ENCODE results near the gene CLEC16A. TPM values are rescaled to one million over a fixed set of nuclear protein-coding genes. Genes with fewer than 3 reads are reported as not detected.
A peak's percentile ranks its signal among the peaks of the same experiment; 100 is the strongest.

The CLEC16A gene
- total RNA-seq, 1 experiment from 2014 or later: 13.1 TPM

GRCh38 chr16:11089504-11090124 lies 145.2 kb downstream of the CLEC16A start:
- no peaks in the 10 kb centered on the region for H3K27me3 ChIP-seq
- no peak for DNase-seq
- no peaks in the 10 kb centered on the region for H3K36me3 ChIP-seq
- no peak overlapping the region for H3K4me3 ChIP-seq
- H3K9me3 ChIP-seq (replicated peaks): no peaks in the 10 kb centered on the region
- peaks cover 3% of the 10 kb centered on the region for H3K4me1 ChIP-seq
- H3K27ac ChIP-seq: no peak overlapping the region

DNA sequence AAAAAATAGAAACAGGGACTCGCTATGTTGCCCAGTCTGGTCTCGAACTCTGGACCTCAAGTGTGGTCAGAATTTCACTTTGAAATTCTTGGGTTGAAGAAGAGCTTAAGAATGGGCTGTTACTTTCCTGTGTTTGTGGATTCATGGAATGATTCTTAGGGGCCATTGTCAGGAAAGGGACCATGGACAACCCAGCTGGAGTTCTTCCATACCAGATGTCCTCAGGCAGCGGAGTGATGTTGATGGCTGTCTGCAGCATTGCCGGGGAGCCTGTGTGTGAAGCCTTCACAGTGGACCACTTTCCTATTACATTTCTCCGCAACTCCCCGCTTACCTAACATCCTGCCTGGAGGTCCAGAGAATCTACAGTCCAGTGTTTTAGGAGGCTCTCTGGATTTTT lies 145.9 kb downstream of the CLEC16A start:
- H3K27ac ChIP-seq: no peak overlapping the region
- DNase-seq: no peak
- H3K36me3 ChIP-seq: no peaks in the 10 kb centered on the region
- H3K27me3 ChIP-seq: no peaks in the 10 kb centered on the region
- no peaks in the 10 kb centered on the region for H3K9me3 ChIP-seq (replicated peaks)
- H3K4me1 ChIP-seq: peaks cover 4% of the 10 kb centered on the region
- H3K4me3 ChIP-seq: no peak overlapping the region

DNA sequence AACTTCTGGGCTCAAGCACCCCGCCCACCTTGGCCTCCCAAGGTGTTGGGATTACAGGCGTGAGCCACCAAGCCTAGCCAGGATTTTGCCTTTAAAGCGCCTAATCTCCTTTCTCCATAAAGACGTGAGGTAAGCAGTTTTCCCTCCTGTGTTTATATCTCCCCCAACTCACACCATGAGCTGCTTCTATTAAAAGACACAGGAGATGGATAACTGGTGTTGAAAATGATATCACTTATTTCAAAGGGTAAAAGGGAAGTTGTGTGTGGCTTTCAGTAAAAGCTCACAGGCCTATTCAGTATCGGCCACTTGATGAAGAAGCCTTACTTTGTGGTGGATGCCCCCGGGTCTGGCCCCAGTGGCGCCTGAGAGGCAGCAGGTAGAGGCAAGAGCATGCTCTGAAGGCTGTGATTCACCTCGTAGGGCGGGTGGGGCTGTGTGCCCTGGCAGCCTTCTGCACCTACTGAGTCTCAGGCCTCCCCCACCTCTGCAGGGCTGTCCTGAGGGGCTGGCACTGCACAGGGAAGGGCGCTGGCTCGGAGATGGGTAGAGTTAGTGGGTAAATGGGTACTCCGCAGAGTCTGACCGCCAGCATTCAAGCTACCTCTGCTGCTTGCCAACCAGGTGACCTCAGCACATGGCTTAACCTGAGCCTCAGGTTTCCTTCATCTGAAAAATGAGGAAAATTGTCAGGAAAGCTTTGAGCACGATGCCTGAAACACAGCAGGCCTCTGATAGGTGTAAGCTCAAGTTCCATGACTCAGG lies 146.8 kb downstream of the CLEC16A start:
- Histone ChIP-seq H3K9me3 (replicated peaks) (no peaks in the 10 kb centered on the region), H3K4me3 (no peak overlapping the region), H3K27ac (no peak overlapping the region), H3K4me1 (peaks cover 4% of the 10 kb centered on the region), H3K36me3 (no peaks in the 10 kb centered on the region), H3K27me3 (no peaks in the 10 kb centered on the region)
- no peak for DNase-seq

DNA sequence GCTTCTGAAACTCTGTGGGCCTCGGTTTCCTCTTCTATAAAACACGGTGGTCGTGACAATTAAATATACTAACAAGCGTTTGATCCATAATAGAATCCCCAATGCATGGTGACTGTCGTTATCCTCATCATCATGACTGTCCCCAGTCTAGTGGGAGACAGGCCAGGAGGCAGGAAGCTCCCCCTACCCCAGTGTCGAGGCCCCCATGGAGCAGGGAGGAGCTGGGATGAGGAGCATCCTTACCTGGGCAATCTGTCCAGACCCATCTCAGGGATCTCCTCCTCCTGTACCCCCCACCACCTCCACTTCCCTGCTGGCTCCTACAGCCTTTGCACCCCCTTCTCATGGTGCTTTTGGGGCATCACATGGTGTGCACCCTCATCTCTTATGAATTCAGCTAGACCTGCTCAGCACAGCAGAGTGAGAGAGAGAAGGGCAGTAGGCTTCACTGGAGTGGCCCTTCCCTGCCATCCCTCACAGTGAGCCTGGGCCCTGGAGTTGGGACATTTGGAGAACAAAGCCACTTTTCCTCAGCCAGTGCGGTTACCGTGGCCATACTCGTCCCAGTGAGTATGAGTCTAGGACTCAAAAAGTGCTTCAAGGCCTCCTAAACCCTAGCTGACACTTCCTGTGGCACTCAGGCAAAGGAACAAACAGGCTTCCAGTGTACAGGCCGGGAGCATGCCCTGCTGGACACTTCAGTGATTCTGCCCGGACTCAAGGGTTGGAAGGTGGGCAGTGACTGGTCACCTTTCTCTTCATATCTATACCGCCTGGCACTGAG lies 148.6 kb downstream of the CLEC16A start:
- no peak for DNase-seq
- Histone ChIP-seq H3K27ac (no peak overlapping the region), H3K36me3 (no peaks in the 10 kb centered on the region)

GRCh38 chr16:11093572-11094074 lies 149.3 kb downstream of the CLEC16A start:
- no peaks in the 10 kb centered on the region for H3K36me3 ChIP-seq
- H3K27me3 ChIP-seq: no peaks in the 10 kb centered on the region
- H3K4me1 ChIP-seq: peaks cover 22% of the 10 kb centered on the region
- no peak for DNase-seq
- no peak overlapping the region for H3K4me3 ChIP-seq
- no peak overlapping the region for H3K27ac ChIP-seq
- H3K9me3 ChIP-seq (replicated peaks): no peaks in the 10 kb centered on the region

More for the DNA sequence above, 148.6 kb downstream of the CLEC16A start:
- H3K4me1 ChIP-seq: peaks cover 20% of the 10 kb centered on the region
- no peaks in the 10 kb centered on the region for H3K9me3 ChIP-seq (replicated peaks)
- H3K27me3 ChIP-seq: no peaks in the 10 kb centered on the region
- H3K4me3 ChIP-seq: no peak overlapping the region

DNA sequence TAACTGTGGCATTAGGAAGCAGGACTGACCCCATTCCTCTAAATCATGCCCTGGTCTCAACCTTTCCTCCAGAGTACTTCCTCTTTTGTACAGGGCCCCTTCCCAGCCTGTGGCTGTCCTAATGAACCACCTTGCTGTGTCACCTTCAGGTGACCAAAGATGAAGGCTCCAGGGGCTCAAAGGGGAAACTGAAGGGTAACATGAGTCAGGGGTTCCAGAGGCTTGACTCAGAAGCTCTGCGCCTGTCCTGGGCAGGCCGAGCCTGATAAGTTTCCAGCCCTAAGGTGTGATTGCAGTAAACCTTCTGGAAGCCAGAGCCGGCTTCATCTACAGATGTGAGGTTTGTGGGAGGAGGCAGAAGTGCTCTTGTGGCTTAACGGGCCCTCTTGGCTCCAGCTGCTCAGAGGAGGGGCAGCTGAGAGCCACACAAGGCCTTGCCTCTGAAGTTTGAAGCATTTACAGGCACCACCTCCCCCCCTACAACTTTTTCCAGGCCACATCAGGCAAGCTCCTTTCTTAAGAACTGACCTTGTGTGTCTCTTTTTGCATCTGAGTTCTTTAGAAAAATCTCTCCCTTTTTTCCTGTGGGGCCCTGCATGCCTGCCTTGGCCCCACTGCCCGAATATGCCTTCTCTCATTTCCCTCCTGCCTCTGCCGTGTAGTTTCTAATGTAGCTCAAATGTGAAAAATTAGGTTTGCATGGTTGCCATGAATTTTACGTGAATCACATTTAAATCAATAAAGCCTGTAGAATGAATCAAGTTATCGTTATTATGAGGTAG lies 149.9 kb downstream of the CLEC16A start:
- H3K27ac ChIP-seq: no peak overlapping the region
- no peaks in the 10 kb centered on the region for H3K27me3 ChIP-seq
- no peak overlapping the region for H3K4me3 ChIP-seq
- no peaks in the 10 kb centered on the region for H3K9me3 ChIP-seq (replicated peaks)
- no peaks in the 10 kb centered on the region for H3K36me3 ChIP-seq
- H3K4me1 ChIP-seq: peaks cover 22% of the 10 kb centered on the region
- peak in 1 of 2 experiments; percentile 40 for DNase-seq

GRCh38 chr16:11094857-11095565 lies 150.6 kb downstream of the CLEC16A start:
- Histone ChIP-seq H3K4me1 (peaks cover 25% of the 10 kb centered on the region), H3K27me3 (no peaks in the 10 kb centered on the region), H3K36me3 (no peaks in the 10 kb centered on the region), H3K27ac (no peak overlapping the region), H3K9me3 (replicated peaks) (no peaks in the 10 kb centered on the region), H3K4me3 (no peak overlapping the region)
- DNase-seq: no peak

DNA sequence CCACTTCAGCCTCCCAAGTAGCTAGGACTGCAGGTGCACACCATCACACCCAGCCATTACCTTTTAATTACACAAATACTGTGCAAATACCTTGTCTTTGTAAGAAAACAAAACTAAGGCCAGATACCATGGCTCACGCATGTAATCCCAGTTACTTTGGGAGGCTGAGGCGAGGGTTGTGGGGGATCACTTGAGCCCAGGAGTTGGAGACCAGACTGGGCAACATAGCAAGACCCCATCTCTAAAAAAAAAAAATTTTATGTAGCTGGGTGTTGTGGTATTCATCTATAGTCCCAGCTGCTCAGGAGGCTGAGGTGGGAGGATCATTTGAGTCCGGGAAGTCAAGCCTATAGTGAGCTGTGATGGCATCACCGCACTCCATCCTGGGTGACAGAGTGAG lies 151.6 kb downstream of the CLEC16A start:
- DNase-seq: no peak
- H3K27ac ChIP-seq: no peak overlapping the region

DNA sequence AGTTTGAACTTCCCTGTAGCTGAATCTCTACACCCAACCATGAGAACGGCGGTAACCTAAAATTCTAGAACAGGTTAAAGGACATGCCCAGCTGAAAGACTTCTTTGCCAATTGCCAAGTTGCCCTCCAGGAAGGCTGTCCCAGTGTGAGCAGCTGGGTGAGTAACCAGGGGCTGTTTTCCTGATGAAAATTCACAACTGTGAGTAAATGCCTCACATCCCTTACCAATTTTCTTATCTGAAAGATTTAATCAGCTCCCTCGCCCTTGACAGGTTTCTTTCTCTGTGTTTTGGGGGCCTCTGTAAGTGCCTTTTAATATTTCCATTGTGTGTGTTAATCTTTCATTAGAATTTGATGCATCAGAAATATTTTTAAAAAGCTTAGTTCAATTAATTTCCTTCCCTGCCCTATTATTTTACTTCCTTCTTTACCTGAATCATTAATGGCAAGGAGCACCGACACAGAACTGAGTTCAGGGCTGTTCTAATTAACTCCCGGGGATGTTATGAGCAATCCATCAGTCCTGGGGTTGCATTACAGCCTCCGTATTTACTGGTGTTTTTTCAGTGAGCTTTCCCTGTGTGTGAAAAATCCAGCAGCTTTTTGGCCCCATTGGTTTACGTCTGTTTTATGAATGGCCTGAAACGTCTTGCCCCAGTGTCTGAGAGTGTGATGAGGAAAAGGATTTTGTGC lies 152.9 kb downstream of the CLEC16A start:
- DNase-seq: peak in 1 of 2 experiments; percentile 31
- peak overlapping the region; percentile 9; the same call in 1 of the 2 replicates for H3K27ac ChIP-seq
- H3K27me3 ChIP-seq: no peaks in the 10 kb centered on the region
- peaks cover 43% of the 10 kb centered on the region for H3K4me1 ChIP-seq
- no peak overlapping the region for H3K4me3 ChIP-seq
- no peaks in the 10 kb centered on the region for H3K36me3 ChIP-seq
- H3K9me3 ChIP-seq (replicated peaks): no peaks in the 10 kb centered on the region

More for the DNA sequence above, 151.6 kb downstream of the CLEC16A start:
- H3K4me1 ChIP-seq: peaks cover 32% of the 10 kb centered on the region
- H3K9me3 ChIP-seq (replicated peaks): no peaks in the 10 kb centered on the region
- no peak overlapping the region for H3K4me3 ChIP-seq
- H3K27me3 ChIP-seq: no peaks in the 10 kb centered on the region
- H3K36me3 ChIP-seq: no peaks in the 10 kb centered on the region

DNA sequence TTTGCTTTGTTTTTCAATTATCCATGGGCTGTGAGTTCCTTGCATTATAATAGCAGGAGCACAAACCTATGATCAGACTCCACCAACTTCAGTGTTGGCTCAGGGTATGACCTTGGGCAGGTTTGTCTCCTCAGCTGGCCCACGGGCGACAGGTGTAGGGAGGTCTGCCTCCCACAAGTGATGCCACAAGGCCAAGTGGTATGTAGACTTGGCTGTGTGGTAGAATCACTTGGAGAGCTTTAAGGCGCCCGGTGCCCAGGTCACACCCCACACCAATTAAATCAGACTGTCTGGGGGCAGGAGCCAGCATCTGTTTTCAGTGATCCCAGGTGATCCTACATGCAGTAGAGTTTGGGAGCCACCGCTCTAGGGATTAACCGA lies 153.4 kb downstream of the CLEC16A start:
- peak in 1 of 2 experiments; percentile 25 for DNase-seq
- Histone ChIP-seq H3K36me3 (no peaks in the 10 kb centered on the region), H3K9me3 (replicated peaks) (no peaks in the 10 kb centered on the region), H3K4me1 (peaks cover 47% of the 10 kb centered on the region), H3K4me3 (no peak overlapping the region), H3K27me3 (no peaks in the 10 kb centered on the region), H3K27ac (no peak overlapping the region; the same call in 1 of the 2 replicates)

GRCh38 chr16:11098601-11099390 lies 154.4 kb downstream of the CLEC16A start:
- Histone ChIP-seq H3K27me3 (no peaks in the 10 kb centered on the region), H3K4me1 (peaks cover 47% of the 10 kb centered on the region), H3K36me3 (no peaks in the 10 kb centered on the region), H3K27ac (no peak overlapping the region), H3K4me3 (no peak overlapping the region), H3K9me3 (replicated peaks) (no peaks in the 10 kb centered on the region)
- no peak for DNase-seq

DNA sequence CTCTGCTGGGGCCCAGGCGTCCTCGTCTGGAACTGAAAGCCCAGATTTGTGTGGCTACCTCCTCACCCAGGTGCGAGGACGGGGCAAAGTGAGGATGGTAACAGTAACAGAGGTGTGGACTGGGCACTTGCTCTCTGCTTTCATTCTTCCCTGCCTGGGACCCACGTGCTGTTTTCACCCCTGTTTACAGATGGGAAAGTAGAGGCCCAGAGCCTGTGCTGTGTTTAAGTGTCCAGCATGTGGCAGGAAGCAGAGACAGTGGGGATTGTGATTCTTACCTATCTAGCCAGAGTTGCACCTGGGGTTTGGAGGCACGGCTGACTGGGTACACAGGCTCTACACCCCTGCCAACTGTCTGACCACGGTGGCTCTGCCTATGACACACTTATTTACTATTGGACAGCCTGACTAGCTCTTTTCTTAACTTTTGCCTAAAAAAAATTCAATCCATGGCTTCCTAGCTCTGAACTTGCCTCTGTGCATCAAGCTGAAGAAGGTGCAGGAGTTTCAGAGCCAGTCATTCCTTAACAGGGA lies 155.4 kb downstream of the CLEC16A start:
- Histone ChIP-seq H3K4me3 (no peak overlapping the region), H3K27me3 (no peaks in the 10 kb centered on the region), H3K36me3 (no peaks in the 10 kb centered on the region), H3K9me3 (replicated peaks) (no peaks in the 10 kb centered on the region), H3K27ac (peak overlapping the region; percentile 48), H3K4me1 (peaks cover 45% of the 10 kb centered on the region)
- no peak for DNase-seq

Measured in SJCRH30 (cell line).